B cell (primary cell): ENCODE data around the gene WNK1. TPM values are rescaled to one million over a fixed set of nuclear protein-coding genes. Genes with fewer than 3 reads are reported as not detected.
A peak's percentile ranks its signal among the peaks of the same experiment; 100 is the strongest.

ENCODE experiments used
- ATAC-seq: fragments of 200-7000 bp; cut with Tn5 transposase; one replicate; pipeline ENCODE4 v1.10.0; 2021; ENCODE audit warnings: low read depth, mild to moderate bottlenecking, moderate number of reproducible peaks, moderate library complexity
- CTCF ChIA-PET: fragments of 350-600 bp; sonication (Branson Sonifier 250); formaldehyde crosslinking; loops from one replicate; lab custom pipeline; 2021; ENCODE audit warnings: antibody characterized with exemption, inconsistent platforms; lab: Charles Lee
- POLR2A ChIA-PET: fragments of 350-600 bp; sonication (Branson Sonifier 250); formaldehyde crosslinking; loops from one replicate; lab custom pipeline; 2021; ENCODE audit warnings: antibody characterized with exemption; lab: Charles Lee
- DNase-seq: peaks from one replicate; pipeline ENCODE4 v3.0.0; 2013
- H2AFZ ChIP-seq: 2 replicates; pipeline ENCODE4 v1.6.1; 2012; ENCODE audit warnings: mild to moderate bottlenecking, low read depth, low read length; ENCODE audit not compliant: insufficient read depth, poor library complexity, severe bottlenecking
- H3K27ac ChIP-seq, 2 donors: 1 replicate in 1 of 2; 2 replicates in 1 of 2; pipeline ENCODE4 v1.5.1; 2012 to 2013; ENCODE audit warnings: low read length in 2 of 2, mild to moderate bottlenecking in 2 of 2, moderate library complexity in 1 of 2
- H3K27me3 ChIP-seq, 4 experiments: fragments of 200-600 bp in 1 of 4; sonication (generic) in 1 of 4; replicated peaks in 1 of 4; 1 replicate in 2 of 4; 2 replicates in 2 of 4; pipeline versions ENCODE4 v1.6.1 to v1.7.0; 2013 to 2016; ENCODE audit warnings: low read length in 3 of 4, mild to moderate bottlenecking in 2 of 4, mixed read lengths in 1 of 4, moderate library complexity in 1 of 4; ENCODE audit not compliant: insufficient read depth in 4 of 4, control insufficient read depth in 3 of 4; ENCODE audit errors: control extremely low read depth in 1 of 4
- H3K36me3 ChIP-seq, 2 experiments: replicated peaks in 1 of 2; 1 replicate in 1 of 2; 2 replicates in 1 of 2; pipeline versions ENCODE4 v1.6.1 to v1.7.1; 2013; ENCODE audit warnings: low read length in 1 of 2; ENCODE audit not compliant: insufficient read depth in 2 of 2, control insufficient read depth in 1 of 2; ENCODE audit errors: control extremely low read depth in 1 of 2, extremely low read depth in 1 of 2
- H3K4me1 ChIP-seq, 2 donors: fragments of 200-600 bp in 1 of 2; sonication (generic) in 1 of 2; 1 replicate in 1 of 2; 2 replicates in 1 of 2; pipeline versions ENCODE4 v1.5.1 to v1.6.1; 2013 to 2017; ENCODE audit warnings: low read length in 2 of 2; ENCODE audit not compliant: control insufficient read depth in 2 of 2, insufficient read depth in 2 of 2
- H3K4me2 ChIP-seq: replicated peaks from 2 replicates; pipeline ENCODE3; 2012; ENCODE audit warnings: mild to moderate bottlenecking, low read depth, low read length; ENCODE audit not compliant: poor library complexity, severe bottlenecking
- H3K4me3 ChIP-seq, 5 experiments: fragments of 200-600 bp in 1 of 5; sonication (generic) in 1 of 5; 1 replicate in 3 of 5; 2 replicates in 2 of 5; pipeline versions ENCODE4 v1.5.1 to v1.7.0; 2011 to 2016; ENCODE audit warnings: low read length in 4 of 5, mild to moderate bottlenecking in 4 of 5, low read depth in 2 of 5, control low read depth in 1 of 5, moderate library complexity in 1 of 5; ENCODE audit not compliant: insufficient read depth in 1 of 5; ENCODE audit errors: control extremely low read depth in 1 of 5, extremely low read depth in 1 of 5
- H3K79me2 ChIP-seq: fragments of 200-600 bp; sonication (generic); one replicate; pipeline ENCODE4 v1.6.0; 2016; ENCODE audit warnings: low read length; ENCODE audit not compliant: control insufficient read depth, insufficient read depth
- H3K9ac ChIP-seq: fragments of 200-600 bp; sonication (generic); 2 replicates; pipeline ENCODE4 v1.6.1; 2017; ENCODE audit warnings: mild to moderate bottlenecking, low read length, moderate library complexity
- H3K9me3 ChIP-seq, 3 donors: one replicate each; pipeline versions ENCODE4 v1.6.1 to v1.7.1; 2013; ENCODE audit warnings: low read length in 2 of 3; ENCODE audit not compliant: control insufficient read depth in 2 of 3, insufficient read depth in 1 of 3; ENCODE audit errors: control extremely low read depth in 1 of 3
- H4K20me1 ChIP-seq: 2 replicates; pipeline ENCODE4 v1.6.0; 2012; ENCODE audit warnings: mild to moderate bottlenecking, low read length; ENCODE audit not compliant: insufficient read depth, control insufficient read depth, poor library complexity, severe bottlenecking
- H3K27ac Mint-ChIP-seq: one replicate; pipeline ENCODE4 v1.8.0; 2021; ENCODE audit warnings: mixed read lengths
- H3K27me3 Mint-ChIP-seq: one replicate; pipeline ENCODE4 v1.8.0; 2021; ENCODE audit warnings: mixed read lengths
- H3K4me1 Mint-ChIP-seq: one replicate; pipeline ENCODE4 v1.8.0; 2021; ENCODE audit warnings: mixed read lengths
- H3K4me3 Mint-ChIP-seq: one replicate; pipeline ENCODE4 v1.8.0; 2021; ENCODE audit warnings: mixed read lengths
- H3K9me3 Mint-ChIP-seq: one replicate; pipeline ENCODE4 v1.8.0; 2022; ENCODE audit warnings: mixed read lengths; ENCODE audit not compliant: insufficient read depth
- EZH2 ChIP-seq: IDR thresholded peaks from 2 replicates; pipeline ENCODE4 v1.6.1; 2012; ENCODE audit warnings: borderline replicate concordance, low read depth, mild to moderate bottlenecking, moderate library complexity, low read length; ENCODE audit not compliant: insufficient read depth, poor library complexity, severe bottlenecking
- WGBS: methylation state at CpG from one replicate; pipeline ENCODE4 v1.1.5; 2013; ENCODE audit warnings: missing lambda C conversion rate; ENCODE audit not compliant: insufficient coverage; 5-methylcytosine and 5-hydroxymethylcytosine counted together
- intact Hi-C: fragments of 100-400 bp; cut with micrococcal nuclease; formaldehyde crosslinking; loops from one replicate; pipeline ENCODE4 v1.10.0; 2022
- polyA plus RNA-seq: library from polyadenylated mRNA; depleted of rRNA; stranded (reverse); fragments of >200 nt; gene quantifications from 2 replicates; pipeline ENCODE4 v1.2.3, GENCODE V29; 2012
- total RNA-seq, 2 donors: library from RNA; stranded (reverse); fragments of 120-200 nt in 1 of 2; gene quantifications; 1 replicate in 1 of 2; 2 replicates in 1 of 2; pipeline versions ENCODE4 v1.2.3 to v1.2.4, GENCODE V29; 2013 to 2022
- TF ChIP-seq, protein P1 (sequence below): fragments of 200-600 bp; IDR thresholded peaks from one replicate; pipeline ENCODE4 v1.8.0; 2022; ENCODE audit warnings: antibody characterized with exemption, mild to moderate bottlenecking

Gene WNK1
- total and polyA plus RNA-seq, 2 donors (not counting 1 experiment from before 2014, with no cell fraction given), result 43.9 to 188 TPM

DNA sequence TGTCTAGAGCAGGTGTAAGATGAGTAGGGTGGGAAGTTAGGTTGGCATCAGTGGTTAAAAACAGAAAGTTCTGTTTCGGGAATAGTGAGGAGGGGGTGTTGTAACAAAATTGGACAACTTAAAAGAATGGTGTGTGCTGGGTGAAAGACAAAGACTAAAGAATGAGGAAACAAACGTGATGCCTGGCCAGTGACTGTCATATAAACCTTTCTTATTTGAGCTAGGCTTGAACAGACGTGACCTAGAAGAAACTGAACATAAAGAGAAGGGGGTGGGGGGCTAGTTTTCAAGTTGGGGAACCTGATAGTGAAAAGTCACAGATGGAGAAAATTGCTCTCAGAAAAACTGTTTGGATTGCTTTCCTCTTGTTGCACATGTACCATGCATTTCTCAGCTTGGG is 157.5 kb downstream of the WNK1 start:
- intact Hi-C loops, result loop anchor here (5.0 kb wide), 1 partner anchor 37 kb away; the partner anchor contains the start of gene RAD52
- H3K27ac Mint-ChIP-seq, result no peak overlapping the region

DNA sequence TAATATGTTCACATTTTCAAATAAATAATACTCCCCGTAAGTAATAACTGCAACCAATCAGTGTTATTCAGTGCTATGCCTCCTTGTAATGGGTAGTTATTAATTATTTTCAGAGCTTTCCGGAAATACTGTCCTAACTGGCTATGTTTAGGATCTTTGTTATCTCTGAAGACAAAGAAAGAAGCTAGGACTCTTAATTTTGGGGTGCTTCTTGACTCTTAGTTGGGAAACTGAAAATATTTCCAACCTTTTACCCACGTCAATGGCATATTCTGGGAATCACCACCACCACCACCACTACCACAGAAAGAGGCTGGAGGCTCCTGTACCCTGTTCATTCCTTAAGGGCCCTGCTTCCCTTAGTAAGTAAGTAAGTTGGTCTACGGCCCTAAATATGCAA is 158.0 kb downstream of the WNK1 start:
- DNase-seq, result no peak
- no peaks in the 10 kb centered on the region for H3K79me2 ChIP-seq
- H3K27me3 ChIP-seq, result no peaks in the 10 kb centered on the region
- no peak overlapping the region for H3K4me3 ChIP-seq
- ChIA-PET CTCF (interaction anchor here (1.1 to 1.3 kb wide), 2 partner anchors 182 to 183 kb away, joined by 4 to 5 read pairs; no protein-coding TSS in a partner anchor), POLR2A (no interaction called here)
- H3K27ac ChIP-seq, result peak overlapping the region in 1 of 2 donors; percentile 15
- H3K9ac ChIP-seq, result no peak overlapping the region
- H3K4me3 Mint-ChIP-seq, result no peak overlapping the region
- H3K27me3 Mint-ChIP-seq, result no peaks in the 10 kb centered on the region
- H4K20me1 ChIP-seq, result no peaks in the 10 kb centered on the region
- no peak for ATAC-seq
- peaks cover 5% of the 10 kb centered on the region in 2 donors for H3K4me1 ChIP-seq
- H3K4me2 ChIP-seq, result no peak overlapping the region
- H3K9me3 ChIP-seq, result no peaks in the 10 kb centered on the region
- H3K36me3 ChIP-seq, result peaks cover 9 to 84% of the 10 kb centered on the region in 2 experiments
- intact Hi-C loops, result loop anchor here (5.0 kb wide), 1 partner anchor 37 kb away; the partner anchor contains the start of gene RAD52
- no CpG with 5 or more reads among the region's 4 CpGs for WGBS
- H2AFZ ChIP-seq, result no peak overlapping the region
- H3K4me1 Mint-ChIP-seq, result peaks cover 16% of the 10 kb centered on the region
- H3K9me3 Mint-ChIP-seq, result no peaks in the 10 kb centered on the region
- no peak for TF ChIP-seq EZH2
- TF ChIP-seq, protein P1, sequence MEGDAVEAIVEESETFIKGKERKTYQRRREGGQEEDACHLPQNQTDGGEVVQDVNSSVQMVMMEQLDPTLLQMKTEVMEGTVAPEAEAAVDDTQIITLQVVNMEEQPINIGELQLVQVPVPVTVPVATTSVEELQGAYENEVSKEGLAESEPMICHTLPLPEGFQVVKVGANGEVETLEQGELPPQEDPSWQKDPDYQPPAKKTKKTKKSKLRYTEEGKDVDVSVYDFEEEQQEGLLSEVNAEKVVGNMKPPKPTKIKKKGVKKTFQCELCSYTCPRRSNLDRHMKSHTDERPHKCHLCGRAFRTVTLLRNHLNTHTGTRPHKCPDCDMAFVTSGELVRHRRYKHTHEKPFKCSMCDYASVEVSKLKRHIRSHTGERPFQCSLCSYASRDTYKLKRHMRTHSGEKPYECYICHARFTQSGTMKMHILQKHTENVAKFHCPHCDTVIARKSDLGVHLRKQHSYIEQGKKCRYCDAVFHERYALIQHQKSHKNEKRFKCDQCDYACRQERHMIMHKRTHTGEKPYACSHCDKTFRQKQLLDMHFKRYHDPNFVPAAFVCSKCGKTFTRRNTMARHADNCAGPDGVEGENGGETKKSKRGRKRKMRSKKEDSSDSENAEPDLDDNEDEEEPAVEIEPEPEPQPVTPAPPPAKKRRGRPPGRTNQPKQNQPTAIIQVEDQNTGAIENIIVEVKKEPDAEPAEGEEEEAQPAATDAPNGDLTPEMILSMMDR, result no peak
- no peak overlapping the region for H3K27ac Mint-ChIP-seq

More for the DNA sequence above, 157.5 kb downstream of the WNK1 start:
- no peaks in the 10 kb centered on the region for H3K9me3 Mint-ChIP-seq
- Histone ChIP-seq H3K27ac (peak overlapping the region in 1 of 2 donors; percentile 44), H3K9me3 (no peaks in the 10 kb centered on the region), H3K4me2 (no peak overlapping the region), H3K27me3 (no peaks in the 10 kb centered on the region), H2AFZ (no peak overlapping the region), H3K4me1 (peaks cover 0 to 8% of the 10 kb centered on the region in 2 donors), H3K4me3 (no peak overlapping the region), H3K79me2 (no peaks in the 10 kb centered on the region), H3K36me3 (peaks cover 9 to 83% of the 10 kb centered on the region in 2 experiments), H4K20me1 (no peaks in the 10 kb centered on the region), H3K9ac (no peak overlapping the region)
- no peak for DNase-seq
- no peak overlapping the region for H3K4me3 Mint-ChIP-seq
- H3K27me3 Mint-ChIP-seq, result no peaks in the 10 kb centered on the region
- no peak for ATAC-seq
- POLR2A ChIA-PET, result no interaction called here
- no peak for TF ChIP-seq EZH2
- TF ChIP-seq, protein P1, result no peak
- CTCF ChIA-PET, result interaction anchor here (1.3 kb wide), 1 partner anchor 183 kb away, joined by 5 read pairs; no protein-coding TSS in a partner anchor
- H3K4me1 Mint-ChIP-seq, result peaks cover 15% of the 10 kb centered on the region
- 95% methylated on average over 2 of the region's 3 CpGs for WGBS
